Measurements from ENCODE around the gene PLS3. TPM values are rescaled to one million over a fixed set of nuclear protein-coding genes. Genes with fewer than 3 reads are reported as not detected.

PLS3 gene
- total RNA-seq, 3 donors from 2014 or later (not counting 1 experiment from before 2014, with no cell fraction given), result 0.54 TPM; not detected in 2

DNA sequence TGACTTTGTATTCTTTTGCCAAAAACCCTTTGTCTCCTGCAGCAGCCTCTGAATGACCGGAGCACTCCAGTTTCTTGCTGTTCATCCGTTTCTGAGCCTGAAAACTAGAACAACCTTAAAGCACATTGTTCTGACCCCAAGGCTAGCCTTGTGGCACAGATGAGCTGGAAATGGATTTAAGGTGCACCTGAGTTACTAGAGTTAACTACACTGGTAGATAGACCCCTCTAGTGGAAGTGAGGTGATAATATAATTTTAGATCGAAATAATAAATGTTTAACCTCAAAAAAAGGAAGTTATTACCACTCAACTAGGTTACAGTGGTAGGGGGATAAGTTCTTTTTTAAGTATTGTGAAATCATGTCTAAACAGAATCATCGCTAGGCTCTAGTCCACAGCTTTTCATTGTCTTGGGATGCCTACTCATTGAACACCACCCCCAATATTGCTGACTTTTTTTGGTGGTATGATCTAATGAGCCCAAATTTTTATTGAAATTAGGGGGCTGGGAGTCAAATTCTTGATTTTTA is 2.7 kb downstream of the PLS3 start:
- Mint-ChIP-seq H3K27ac (no peak overlapping the region), H3K36me3 (no peaks in the 10 kb centered on the region), H3K4me1 (peaks cover 0 to 11% of the 10 kb centered on the region in 2 donors), H3K27me3 (ENCODE audit: low read depth in 2 of 2) (peaks cover 18 to 62% of the 10 kb centered on the region in 2 donors), H3K9me3 (no peaks in the 10 kb centered on the region), H3K4me3 (no peak overlapping the region)
- Histone ChIP-seq H3K27ac (ENCODE audit: low read length) (no peak overlapping the region), H3K4me3 (ENCODE audit: low read length) (no peak overlapping the region), H3K27me3 (ENCODE audit: control insufficient read depth, insufficient read depth, low read length) (peaks cover 10% of the 10 kb centered on the region), H3K4me1 (ENCODE audit: control insufficient read depth, insufficient read depth, low read length) (peaks cover 14% of the 10 kb centered on the region), H3K36me3 (ENCODE audit: control insufficient read depth, insufficient read depth, low read length) (no peaks in the 10 kb centered on the region), H3K9me3 (ENCODE audit: control insufficient read depth, insufficient read depth, low read length) (no peaks in the 10 kb centered on the region)
- no peak for TF ChIP-seq CTCF (IDR thresholded peaks at IDR 0.05)
- intact Hi-C loops (cut with micrococcal nuclease), result no loop called here
- DNase-seq (no peak), ATAC-seq (no peak)
- WGBS (ENCODE audit: insufficient coverage), result 70% methylated on average over 2 of the region's 4 CpGs

DNA sequence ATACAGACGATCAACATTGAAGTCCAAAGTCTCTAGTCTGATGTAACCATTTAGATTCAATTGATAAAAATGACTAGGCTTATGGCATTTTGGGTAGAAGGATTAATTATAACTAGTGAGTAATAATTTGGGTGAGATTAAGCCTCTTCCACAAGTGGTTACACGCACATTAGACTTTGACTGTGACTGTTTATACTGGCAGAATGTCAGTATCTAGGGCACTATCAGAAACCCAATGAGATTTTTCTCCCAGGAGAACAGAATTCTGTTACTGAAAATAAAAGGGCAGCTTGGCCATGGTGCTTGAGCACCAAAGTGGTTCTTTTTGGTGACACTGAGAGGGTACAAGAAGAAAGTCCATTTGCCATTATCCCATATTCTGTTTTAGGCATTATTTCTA is 3.3 kb downstream of the PLS3 start:
- H3K36me3 Mint-ChIP-seq, result no peaks in the 10 kb centered on the region
- no peak overlapping the region for H3K27ac ChIP-seq (ENCODE audit: low read length)
- ATAC-seq, result no peak
- no peak for DNase-seq
- 100% methylated on average over 1 of the region's 2 CpGs for WGBS (ENCODE audit: insufficient coverage)
- H3K9me3 ChIP-seq (ENCODE audit: control insufficient read depth, insufficient read depth, low read length), result no peaks in the 10 kb centered on the region
- peaks cover 14% of the 10 kb centered on the region for H3K4me1 ChIP-seq (ENCODE audit: control insufficient read depth, insufficient read depth, low read length)
- intact Hi-C loops (cut with micrococcal nuclease), result no loop called here
- H3K27ac Mint-ChIP-seq, result no peak overlapping the region
- H3K4me3 ChIP-seq (ENCODE audit: low read length), result no peak overlapping the region
- no peak for TF ChIP-seq CTCF (IDR thresholded peaks at IDR 0.05)
- H3K27me3 Mint-ChIP-seq (ENCODE audit: low read depth in 2 of 2), result peaks cover 18 to 60% of the 10 kb centered on the region in 2 donors
- H3K36me3 ChIP-seq (ENCODE audit: control insufficient read depth, insufficient read depth, low read length), result no peaks in the 10 kb centered on the region
- peaks cover 0 to 11% of the 10 kb centered on the region in 2 donors for H3K4me1 Mint-ChIP-seq
- H3K4me3 Mint-ChIP-seq, result no peak overlapping the region
- no peaks in the 10 kb centered on the region for H3K9me3 Mint-ChIP-seq
- H3K27me3 ChIP-seq (ENCODE audit: control insufficient read depth, insufficient read depth, low read length), result peaks cover 10% of the 10 kb centered on the region

GRCh38 chrX:115565888-115566287 is 4.9 kb downstream of the PLS3 start:
- Histone ChIP-seq H3K36me3 (ENCODE audit: control insufficient read depth, insufficient read depth, low read length) (no peaks in the 10 kb centered on the region), H3K27me3 (ENCODE audit: control insufficient read depth, insufficient read depth, low read length) (peaks cover 8% of the 10 kb centered on the region), H3K27ac (ENCODE audit: low read length) (no peak overlapping the region), H3K9me3 (ENCODE audit: control insufficient read depth, insufficient read depth, low read length) (no peaks in the 10 kb centered on the region), H3K4me3 (ENCODE audit: low read length) (no peak overlapping the region), H3K4me1 (ENCODE audit: control insufficient read depth, insufficient read depth, low read length) (peaks cover 12% of the 10 kb centered on the region)
- Mint-ChIP-seq H3K9me3 (no peaks in the 10 kb centered on the region), H3K36me3 (no peaks in the 10 kb centered on the region), H3K27ac (no peak overlapping the region), H3K4me1 (peaks cover 0 to 10% of the 10 kb centered on the region in 2 donors), H3K27me3 (ENCODE audit: low read depth in 2 of 2) (peaks cover 12 to 45% of the 10 kb centered on the region in 2 donors), H3K4me3 (no peak overlapping the region)
- WGBS (ENCODE audit: insufficient coverage), result no CpG with 5 or more reads among the region's 2 CpGs
- no peak for TF ChIP-seq CTCF (IDR thresholded peaks at IDR 0.05)
- ATAC-seq (no peak), DNase-seq (no peak)
- intact Hi-C loops (cut with micrococcal nuclease), result no loop called here

DNA sequence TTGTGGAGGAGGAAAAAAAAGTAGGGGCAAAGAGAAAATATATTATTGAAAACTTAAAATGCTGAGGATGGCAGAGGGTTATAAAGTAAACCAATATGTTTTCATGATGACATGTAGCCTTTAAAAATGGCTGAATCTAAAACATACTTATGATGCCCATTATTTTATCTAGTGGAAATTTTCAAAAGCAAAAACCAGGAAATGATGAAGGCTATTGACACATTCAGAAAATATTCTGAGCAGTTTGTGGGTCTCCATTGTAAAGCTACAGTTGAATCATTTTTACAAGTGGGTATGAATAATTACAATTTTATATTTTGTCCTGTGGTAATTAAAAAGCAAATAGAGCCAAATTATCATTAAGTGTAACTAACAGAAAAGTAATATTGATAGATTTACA is 10.7 kb downstream of the PLS3 start:
- Mint-ChIP-seq H3K4me1 (no peaks in the 10 kb centered on the region), H3K4me3 (no peak overlapping the region), H3K9me3 (no peaks in the 10 kb centered on the region), H3K27ac (no peak overlapping the region), H3K27me3 (ENCODE audit: low read depth in 2 of 2) (peaks cover 0 to 7% of the 10 kb centered on the region in 2 donors), H3K36me3 (no peaks in the 10 kb centered on the region)
- intact Hi-C loops (cut with micrococcal nuclease), result no loop called here
- H3K27ac ChIP-seq (ENCODE audit: low read length), result no peak overlapping the region
- DNase-seq (no peak), ATAC-seq (no peak)
- no peaks in the 10 kb centered on the region for H3K27me3 ChIP-seq (ENCODE audit: control insufficient read depth, insufficient read depth, low read length)
- no peaks in the 10 kb centered on the region for H3K9me3 ChIP-seq (ENCODE audit: control insufficient read depth, insufficient read depth, low read length)
- H3K4me3 ChIP-seq (ENCODE audit: low read length), result no peak overlapping the region
- no peaks in the 10 kb centered on the region for H3K36me3 ChIP-seq (ENCODE audit: control insufficient read depth, insufficient read depth, low read length)
- no peaks in the 10 kb centered on the region for H3K4me1 ChIP-seq (ENCODE audit: control insufficient read depth, insufficient read depth, low read length)
- TF ChIP-seq CTCF (IDR thresholded peaks at IDR 0.05), result no peak

Data from natural killer cell (primary cell).